ENCODE measurements around the gene SLC5A6.
A peak's percentile ranks its signal among the peaks of the same experiment; 100 is the strongest.

SLC5A6 gene

DNA sequence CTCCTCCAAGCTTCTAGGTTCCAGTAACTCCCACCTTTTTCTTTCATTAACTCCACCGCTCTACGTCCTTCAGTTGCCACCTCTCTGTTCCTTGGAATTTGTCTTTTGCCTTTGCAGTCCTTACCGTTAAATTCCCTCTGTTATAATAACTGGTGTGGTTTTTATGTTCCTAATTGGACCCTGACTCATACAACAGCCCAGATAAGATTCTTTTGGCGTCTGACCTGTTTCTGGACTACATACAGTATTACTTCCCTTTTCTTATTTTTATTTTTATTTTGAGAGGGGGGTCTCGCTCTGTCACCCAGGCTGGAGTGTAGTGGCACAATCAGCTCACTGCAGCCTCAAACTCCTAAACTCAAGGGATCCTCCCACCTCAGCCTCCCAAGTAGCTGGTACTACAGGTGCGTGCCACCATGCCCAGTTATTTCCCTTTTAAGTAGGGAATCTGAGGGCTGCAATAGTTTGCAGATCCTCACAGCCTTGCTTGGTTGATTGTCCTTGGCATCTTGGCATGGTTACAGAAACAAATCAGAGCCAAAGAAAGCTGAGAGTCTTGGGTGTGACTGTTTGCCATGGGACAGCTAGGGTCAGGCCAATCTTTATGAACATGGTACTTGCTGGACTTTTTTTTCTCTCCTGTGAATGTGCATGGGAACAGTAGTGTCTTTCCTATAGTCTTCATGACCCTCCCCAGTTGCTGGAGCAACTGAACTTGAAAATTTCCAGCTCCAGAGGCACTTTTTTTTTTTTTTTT lies 41.3 kb downstream of the SLC5A6 start:
- DNase-seq, result no peak

DNA sequence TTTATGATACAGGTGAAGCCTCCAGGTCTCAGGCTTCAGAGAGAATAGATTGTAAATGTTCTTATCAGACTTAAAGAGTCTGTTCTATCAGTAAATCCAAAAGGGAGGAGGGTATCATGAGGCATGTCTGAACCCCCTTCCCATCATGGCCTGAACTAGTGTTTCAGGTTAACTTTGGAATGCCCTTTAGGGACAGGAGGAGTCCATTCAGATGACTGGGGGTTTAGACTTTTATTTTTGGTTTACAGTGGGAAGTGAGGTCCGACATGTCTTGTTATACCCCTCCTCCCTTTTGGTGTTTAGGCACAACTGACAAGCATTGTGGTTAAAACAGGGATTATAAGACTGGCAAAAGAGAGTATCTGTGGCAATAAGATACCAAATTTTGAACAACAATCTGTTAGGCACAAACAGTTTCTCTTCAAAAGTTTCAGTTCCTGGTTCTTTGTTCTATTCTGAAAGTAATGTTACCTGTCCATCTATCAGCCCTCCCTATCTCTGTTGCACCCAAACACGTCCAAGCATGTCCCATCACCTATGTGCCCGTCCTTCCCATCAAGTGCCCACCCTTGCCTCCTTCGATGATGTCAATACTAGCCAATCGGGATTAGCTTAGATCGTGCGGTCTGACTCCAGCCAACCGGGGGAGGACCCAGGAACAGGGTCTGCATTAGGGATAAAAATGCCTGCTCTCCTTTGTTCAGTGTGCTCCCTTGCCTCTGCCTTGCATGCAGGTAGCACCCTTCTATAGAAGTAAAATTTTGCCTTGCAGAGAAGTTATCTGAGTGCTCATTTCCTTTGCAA lies 46.9 kb downstream of the SLC5A6 start:
- DNase-seq, result no peak

DNA sequence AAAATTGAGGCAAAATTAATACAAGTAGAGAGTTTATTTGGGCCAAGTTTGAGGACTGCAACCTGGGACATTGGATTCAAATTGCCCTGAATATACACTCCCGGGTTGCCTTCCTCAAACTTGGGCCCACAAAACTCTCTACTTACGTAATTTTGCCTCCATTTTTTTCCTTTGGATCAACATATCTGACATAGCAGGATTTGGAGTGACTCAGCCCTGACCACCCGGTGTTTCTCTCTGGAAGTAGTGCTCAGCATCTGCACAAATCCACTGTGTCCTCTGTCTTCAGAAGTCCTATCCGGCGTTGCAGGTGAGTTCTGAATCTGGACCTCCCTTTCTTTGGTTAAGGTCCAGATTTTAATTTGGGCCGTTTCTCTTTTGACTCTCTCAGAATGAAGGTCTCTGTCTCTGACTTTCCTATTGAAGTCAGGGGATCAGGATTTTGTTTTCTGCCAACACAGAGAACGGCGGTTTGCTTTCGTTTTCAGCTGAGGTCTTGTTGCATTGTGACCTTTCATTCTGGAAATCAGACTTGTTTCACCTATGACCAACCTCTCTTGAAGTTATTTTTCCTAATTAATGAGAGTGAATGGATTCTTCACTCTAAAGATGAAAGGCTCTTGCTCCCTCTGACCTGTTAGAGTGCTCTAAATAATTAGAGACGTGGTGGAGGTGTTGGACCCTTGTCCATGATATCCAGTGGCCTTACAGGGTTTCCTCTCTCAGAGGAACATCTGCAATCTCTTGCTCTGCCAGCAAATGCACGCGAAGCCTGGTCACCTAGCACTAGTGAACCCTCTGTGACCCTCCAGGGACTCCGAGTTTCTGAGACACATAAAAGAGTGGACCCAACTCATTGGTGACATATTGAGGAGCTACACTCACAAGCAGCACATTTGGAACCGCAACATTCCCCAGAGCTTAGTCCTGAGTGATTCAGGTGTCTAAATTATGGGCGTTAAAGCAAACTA lies 49.6 kb downstream of the SLC5A6 start:
- DNase-seq, result no peak

DNA sequence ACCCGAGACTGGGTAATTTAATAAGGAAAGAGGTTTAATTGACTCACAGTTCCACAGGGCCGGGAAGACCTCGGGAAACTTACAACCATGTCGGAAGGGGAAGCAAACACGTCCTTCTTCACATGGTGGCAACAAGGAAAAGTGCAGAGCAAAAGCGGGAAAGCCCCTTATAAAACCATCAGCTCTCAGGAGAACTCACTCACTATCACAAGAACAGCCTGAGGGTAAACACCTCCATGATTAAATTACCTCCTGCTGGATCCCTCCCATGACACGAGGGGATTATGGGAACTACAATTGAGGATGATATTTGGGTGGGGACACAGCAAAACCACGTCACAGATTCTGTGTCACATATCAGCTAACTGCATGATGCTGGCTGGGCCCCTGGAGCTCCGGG lies 51.9 kb downstream of the SLC5A6 start:
- no peak for DNase-seq

DNA sequence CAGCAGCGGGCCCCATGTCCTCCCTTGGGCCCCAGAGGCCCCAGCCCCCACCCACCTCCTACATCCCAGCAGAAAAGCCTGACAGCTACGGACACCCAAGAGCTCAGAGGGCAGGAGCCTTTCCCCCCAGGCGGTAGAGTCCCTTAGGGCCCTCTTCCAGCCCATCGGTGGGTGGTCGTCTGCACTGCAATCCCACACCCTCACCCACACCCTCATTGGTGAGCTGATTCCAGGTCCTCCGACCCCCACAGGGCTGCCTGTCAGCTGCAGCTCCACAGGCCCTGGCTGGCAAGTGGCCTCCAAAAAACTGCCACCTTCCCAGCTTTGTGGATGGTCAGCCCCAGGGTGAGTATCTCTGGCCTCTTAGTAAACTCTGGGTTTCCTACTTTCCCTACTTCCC lies 52.8 kb downstream of the SLC5A6 start:
- no peak for DNase-seq

DNA sequence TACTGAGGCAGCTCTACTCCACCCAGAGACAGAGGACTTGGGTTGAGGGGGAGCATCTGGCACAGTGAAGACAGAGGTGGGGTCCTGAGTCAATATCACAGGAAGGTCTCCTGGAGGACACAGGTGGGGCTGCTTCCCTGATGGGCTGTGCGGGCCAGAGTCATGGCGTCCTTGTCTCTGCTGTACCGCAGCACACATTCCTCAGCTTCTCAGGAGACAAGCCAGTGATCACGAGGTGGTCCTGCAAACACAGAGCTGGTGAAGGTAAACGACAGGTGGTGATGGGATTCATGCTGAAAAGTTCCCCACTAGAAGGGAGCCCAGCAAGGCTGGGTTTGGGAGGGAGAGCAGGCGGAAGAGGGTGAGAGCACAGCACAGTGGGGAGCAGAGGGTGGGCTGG lies 53.6 kb downstream of the SLC5A6 start:
- DNase-seq, result no peak

DNA sequence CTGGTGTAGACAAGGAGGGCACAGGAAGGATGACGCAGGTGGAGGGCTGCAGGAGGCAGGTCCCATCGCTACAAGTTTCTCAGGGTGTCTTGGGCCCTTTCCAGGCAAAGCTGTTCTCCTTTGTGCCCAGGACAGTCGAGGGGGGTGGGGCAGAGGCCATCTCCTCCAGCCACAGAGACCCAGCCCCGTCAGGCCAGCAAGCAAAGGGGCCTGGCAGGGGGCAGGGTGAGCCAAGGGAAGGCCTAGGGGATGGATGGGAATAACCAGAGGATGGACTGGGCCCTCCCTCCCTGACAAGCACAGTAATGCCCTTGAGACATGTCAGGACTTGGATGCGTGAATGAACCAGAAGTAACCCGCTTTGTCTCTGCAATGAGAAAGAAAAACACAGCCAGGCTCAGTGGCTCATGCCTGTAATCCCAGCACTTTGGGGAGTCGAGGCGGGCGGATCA lies 57.0 kb downstream of the SLC5A6 start:
- no peak for DNase-seq

DNA sequence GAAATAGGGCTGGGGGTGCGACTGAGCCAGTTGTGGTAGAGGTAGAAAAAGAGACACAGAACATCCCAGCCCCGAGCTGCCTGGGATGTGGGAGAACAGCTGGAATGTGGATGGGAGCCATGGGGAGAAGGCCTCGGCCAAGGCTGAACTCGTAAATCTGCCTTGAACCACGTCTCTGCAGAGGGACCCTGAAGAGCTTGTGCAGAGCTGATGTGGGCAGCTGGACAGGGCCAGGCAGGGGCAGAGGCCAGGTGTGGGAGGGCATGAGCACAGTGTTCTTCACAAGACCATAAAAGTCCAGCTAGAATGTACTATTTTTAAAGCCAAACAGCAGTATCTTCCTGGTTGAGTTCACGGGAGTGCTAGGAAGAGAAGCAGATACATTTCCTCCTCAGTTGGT lies 57.6 kb downstream of the SLC5A6 start:
- DNase-seq, result no peak

DNA sequence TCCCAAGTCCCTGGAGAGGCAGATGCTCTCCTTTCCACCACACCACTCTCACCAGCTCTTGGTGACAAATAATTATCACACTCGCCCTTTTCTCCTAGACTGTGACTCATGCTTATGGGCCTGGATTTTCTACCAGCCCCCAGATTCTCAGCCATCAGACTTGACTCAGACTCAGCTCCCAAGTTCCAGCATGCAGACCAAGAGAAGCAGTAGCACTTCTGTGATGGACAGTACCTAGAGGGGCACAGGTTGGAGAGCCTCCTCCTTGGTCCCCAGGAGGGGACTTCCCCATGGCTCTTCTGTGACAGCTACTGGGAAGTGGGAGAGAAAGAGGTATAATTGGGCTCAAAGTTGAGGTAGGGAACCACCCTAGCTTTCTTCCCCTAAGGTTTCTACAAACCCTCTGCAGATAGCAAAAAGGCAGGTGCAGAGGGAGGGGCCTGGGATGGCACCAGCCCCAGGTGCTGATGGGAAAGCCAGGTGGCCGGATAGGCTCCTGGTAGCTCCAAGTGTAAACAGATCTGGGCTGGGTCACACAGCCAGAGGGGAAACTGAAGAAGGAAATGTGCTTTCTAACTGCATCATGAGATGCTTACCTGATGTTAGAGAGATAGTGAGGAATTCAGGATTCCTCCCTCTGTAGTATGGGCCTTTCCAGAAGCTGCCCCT lies 59.1 kb downstream of the SLC5A6 start:
- DNase-seq, result peak; percentile 71

DNA sequence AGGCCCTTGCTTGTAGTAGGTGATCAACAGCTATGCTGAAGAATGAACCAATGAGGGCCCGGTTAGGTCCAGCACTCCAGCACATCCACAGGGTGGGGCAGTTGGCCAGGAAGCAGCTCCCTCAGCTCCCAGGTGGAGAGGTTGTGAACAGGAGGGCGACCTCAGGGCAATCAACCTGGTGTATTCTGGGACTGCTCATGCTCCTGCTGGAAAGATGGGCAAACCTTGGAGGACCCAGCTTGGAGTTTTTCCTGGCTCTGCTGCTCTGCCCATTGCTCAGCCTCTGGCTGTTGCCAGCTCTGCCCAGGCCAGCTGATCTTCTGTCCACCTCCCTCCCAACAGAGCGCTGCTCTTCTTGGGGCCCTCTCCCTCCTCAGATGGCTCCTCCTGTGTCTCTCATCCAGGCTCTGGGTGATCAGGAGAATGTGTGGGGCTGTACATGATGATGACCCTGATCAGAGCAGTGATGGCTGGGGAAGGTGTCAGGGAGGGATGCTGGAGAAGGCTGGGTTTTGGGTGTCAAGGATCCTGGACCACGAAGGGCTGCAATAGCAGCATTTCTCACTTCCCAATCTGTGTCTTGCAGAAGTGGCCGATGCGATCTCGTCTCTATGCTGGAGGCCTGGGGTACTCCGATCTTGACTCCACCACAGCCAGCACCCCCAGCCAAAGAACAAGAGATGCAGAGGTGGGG lies 59.8 kb downstream of the SLC5A6 start:
- peak; percentile 25 for DNase-seq

DNA sequence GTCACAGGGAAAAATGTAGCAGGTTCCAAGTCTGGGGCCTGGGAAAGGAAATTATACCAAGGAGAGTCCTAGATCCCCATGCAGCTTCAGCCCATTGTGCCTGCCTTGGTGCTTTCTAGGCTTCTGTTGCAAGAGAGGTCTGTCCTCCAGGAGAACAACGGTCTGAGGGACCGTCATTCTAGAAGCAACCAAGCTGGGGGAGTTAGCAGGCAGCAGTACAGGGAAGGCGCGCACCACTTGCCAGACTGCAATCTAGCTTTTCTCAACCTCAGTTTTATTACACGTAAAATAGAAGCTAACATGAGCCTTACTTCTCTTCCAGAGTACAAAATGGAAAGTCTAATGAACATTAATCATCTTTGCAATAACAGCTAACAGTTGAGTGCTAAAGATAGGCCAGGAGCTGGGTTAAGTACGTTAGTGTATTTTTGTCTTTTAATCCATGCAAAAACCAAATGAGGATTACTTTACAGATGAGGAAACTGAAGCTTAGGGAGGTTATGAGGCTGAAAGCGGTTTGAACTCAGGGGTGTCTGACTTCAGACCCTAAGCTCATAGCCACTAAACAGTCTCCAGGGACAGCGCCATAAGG lies 61.3 kb downstream of the SLC5A6 start:
- DNase-seq, result no peak

All from NCI-H510A (cell line).